SJSA1 (cell line): Measurements from ENCODE around the gene GPX4. TPM values are rescaled to one million over a fixed set of nuclear protein-coding genes. Genes with fewer than 3 reads are reported as not detected.

Experiments
- DNase-seq, 2 experiments: peaks; one replicate each; pipeline ENCODE4 v3.0.0-alpha.2; 2015 to 2020; ENCODE audit warnings: low spot score in 2 of 2, low read depth in 1 of 2
- H3K27ac ChIP-seq: fragments of 250-450 bp; sonication (Bioruptor Pico); 2 replicates; pipeline ENCODE4 v1.5.1; 2020; ENCODE audit warnings: mild to moderate bottlenecking, moderate library complexity
- H3K27me3 ChIP-seq: fragments of 250-450 bp; sonication (Bioruptor Pico); replicated peaks from 2 replicates; pipeline ENCODE4 v1.5.1; 2020; ENCODE audit warnings: mild to moderate bottlenecking, moderate library complexity
- H3K36me3 ChIP-seq: fragments of 250-450 bp; sonication (Bioruptor Pico); 2 replicates; pipeline ENCODE4 v1.5.1; 2020; ENCODE audit warnings: mild to moderate bottlenecking
- H3K4me1 ChIP-seq: fragments of 250-450 bp; sonication (Bioruptor Pico); replicated peaks from 2 replicates; pipeline ENCODE4 v1.6.1; 2021; ENCODE audit warnings: mild to moderate bottlenecking
- H3K4me3 ChIP-seq: fragments of 250-450 bp; sonication (Bioruptor Pico); 2 replicates; pipeline ENCODE4 v1.5.1; 2020; ENCODE audit warnings: mild to moderate bottlenecking
- H3K9me3 ChIP-seq: fragments of 250-450 bp; sonication (Bioruptor Pico); replicated peaks from 2 replicates; pipeline ENCODE4 v1.5.1; 2020; ENCODE audit warnings: mild to moderate bottlenecking
- total RNA-seq: library from RNA; depleted of rRNA; stranded (reverse); fragments of >200 nt; shearing (Covaris generic); gene quantifications from 2 replicates; pipeline ENCODE4 v1.2.3, GENCODE V29; 2014; rRNA removed

Gene GPX4, protein sequence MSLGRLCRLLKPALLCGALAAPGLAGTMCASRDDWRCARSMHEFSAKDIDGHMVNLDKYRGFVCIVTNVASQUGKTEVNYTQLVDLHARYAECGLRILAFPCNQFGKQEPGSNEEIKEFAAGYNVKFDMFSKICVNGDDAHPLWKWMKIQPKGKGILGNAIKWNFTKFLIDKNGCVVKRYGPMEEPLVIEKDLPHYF
- total RNA-seq = 387 and 449 TPM in 2 replicates

DNA sequence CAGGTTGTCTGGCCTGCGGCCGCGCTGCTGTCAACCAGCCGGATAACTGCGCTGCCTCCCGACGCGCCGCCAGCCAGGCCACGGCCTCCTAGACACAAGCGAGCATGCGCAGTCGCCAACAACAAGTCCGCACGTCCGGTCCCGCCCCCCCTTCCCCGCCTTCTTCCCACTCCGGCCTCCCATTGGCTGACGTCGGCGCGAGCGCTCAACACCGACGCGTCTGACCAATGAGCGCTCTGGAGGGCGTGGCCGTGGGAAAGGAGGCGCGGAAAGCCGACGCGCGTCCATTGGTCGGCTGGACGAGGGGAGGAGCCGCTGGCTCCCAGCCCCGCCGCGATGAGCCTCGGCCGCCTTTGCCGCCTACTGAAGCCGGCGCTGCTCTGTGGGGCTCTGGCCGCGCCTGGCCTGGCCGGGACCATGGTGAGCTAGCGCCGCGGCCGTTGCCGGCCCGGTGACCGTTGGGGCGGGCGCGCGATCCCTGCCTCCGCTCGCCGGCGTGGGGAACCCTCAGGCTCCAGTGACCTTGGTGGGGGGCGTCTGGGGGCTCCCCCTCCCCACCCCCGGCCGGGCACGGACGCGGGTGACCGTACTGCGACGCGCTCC, at the start of gene GPX4:
TSS of gene GPX4 (plus strand) at position 287 of the 603 bp plus-strand sequence. CDS start at position 337, 50 bp downstream.
- Histone ChIP-seq H3K9me3 (peaks cover 5% of the 10 kb centered on the region), H3K36me3 (peaks cover 35% of the 10 kb centered on the region), H3K4me3 (peak within 1 kb of the TSS; percentile 77), H3K27me3 (no peaks in the 10 kb centered on the region), H3K27ac (peak within 1 kb of the TSS; percentile 79), H3K4me1 (peaks cover 37% of the 10 kb centered on the region)
- peak; percentile 99 for DNase-seq

DNA sequence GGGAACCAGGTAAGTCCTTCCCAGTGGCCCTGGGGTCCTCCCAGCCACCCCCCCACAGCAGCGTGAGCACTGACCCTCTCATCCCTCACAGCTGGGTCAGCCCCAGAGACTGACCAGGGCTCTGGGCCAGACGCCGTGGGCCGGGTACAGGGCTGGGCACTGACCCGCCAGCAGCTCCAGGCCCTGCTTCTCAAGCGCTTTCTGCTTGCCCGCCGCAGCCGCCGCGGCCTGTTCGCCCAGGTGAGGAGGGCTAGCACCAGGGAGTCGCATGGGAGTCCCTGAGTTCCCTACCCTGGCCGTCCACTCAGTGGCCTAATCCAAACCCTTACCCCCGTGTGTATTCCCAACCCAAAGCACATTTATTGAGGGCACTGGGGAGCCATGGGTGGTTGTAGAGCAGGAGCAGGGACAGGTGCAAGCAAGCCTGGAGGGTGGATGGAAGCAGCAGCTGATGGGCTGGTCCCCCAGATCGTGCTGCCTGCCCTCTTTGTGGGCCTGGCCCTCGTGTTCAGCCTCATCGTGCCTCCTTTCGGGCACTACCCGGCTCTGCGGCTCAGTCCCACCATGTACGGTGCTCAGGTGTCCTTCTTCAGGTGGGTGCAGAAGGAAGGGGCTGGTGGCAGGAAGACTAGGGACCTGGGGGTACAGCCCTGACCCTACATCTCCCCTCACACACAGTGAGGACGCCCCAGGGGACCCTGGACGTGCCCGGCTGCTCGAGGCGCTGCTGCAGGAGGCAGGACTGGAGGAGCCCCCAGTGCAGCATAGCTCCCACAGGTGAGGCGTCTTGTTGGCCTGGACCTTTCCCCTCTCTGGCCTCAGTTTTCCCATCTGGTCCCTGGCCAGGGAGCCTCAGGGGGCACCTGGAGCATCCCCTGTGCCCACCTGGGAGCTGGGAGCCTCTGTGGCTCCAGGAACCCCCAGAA, 49.4 kb upstream of the GPX4 start:
- H3K4me1 ChIP-seq = no peaks in the 10 kb centered on the region
- no peaks in the 10 kb centered on the region for H3K36me3 ChIP-seq
- no peaks in the 10 kb centered on the region for H3K27me3 ChIP-seq
- no peaks in the 10 kb centered on the region for H3K9me3 ChIP-seq
- H3K4me3 ChIP-seq = no peak overlapping the region
- H3K27ac ChIP-seq = no peak overlapping the region
- DNase-seq = no peak

DNA sequence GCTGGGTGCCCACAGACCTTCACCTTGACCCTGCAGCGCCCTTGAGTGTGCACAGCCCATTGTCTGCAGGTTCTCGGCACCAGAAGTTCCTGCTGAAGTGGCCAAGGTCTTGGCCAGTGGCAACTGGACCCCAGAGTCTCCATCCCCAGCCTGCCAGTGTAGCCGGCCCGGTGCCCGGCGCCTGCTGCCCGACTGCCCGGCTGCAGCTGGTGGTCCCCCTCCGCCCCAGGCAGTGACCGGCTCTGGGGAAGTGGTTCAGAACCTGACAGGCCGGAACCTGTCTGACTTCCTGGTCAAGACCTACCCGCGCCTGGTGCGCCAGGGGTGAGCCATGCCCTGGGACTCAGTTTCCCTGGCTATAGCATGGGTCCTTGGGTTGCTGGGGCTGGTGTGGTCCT, 48.8 kb upstream of the GPX4 start:
- Histone ChIP-seq H3K4me1 (no peaks in the 10 kb centered on the region), H3K27ac (no peak overlapping the region), H3K9me3 (no peaks in the 10 kb centered on the region), H3K27me3 (no peaks in the 10 kb centered on the region), H3K4me3 (no peak overlapping the region), H3K36me3 (no peaks in the 10 kb centered on the region)
- no peak for DNase-seq

DNA sequence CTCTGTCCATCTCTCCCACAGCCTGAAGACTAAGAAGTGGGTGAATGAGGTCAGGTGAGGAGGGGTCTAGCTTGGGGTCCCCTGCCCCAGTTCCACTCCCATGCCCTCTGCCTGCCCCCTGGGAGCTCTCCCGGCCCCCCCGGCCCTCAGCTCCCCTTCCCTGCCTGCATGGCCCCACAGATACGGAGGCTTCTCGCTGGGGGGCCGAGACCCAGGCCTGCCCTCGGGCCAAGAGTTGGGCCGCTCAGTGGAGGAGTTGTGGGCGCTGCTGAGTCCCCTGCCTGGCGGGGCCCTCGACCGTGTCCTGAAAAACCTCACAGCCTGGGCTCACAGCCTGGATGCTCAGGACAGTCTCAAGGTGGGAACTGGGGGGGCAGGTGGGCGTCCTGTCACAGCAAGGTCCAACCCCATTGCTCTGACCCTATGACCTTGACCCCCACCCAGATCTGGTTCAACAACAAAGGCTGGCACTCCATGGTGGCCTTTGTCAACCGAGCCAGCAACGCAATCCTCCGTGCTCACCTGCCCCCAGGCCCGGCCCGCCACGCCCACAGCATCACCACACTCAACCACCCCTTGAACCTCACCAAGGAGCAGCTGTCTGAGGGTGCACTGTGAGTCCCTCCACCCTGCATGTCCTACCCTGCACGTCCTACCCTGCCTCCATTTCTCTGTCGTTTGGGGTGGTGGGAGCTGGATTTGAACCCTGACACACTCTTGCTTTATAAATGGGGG, 47.7 kb upstream of the GPX4 start:
- Histone ChIP-seq H3K4me1 (no peaks in the 10 kb centered on the region), H3K4me3 (no peak overlapping the region), H3K36me3 (no peaks in the 10 kb centered on the region), H3K9me3 (no peaks in the 10 kb centered on the region), H3K27me3 (no peaks in the 10 kb centered on the region), H3K27ac (no peak overlapping the region)
- DNase-seq = no peak

DNA sequence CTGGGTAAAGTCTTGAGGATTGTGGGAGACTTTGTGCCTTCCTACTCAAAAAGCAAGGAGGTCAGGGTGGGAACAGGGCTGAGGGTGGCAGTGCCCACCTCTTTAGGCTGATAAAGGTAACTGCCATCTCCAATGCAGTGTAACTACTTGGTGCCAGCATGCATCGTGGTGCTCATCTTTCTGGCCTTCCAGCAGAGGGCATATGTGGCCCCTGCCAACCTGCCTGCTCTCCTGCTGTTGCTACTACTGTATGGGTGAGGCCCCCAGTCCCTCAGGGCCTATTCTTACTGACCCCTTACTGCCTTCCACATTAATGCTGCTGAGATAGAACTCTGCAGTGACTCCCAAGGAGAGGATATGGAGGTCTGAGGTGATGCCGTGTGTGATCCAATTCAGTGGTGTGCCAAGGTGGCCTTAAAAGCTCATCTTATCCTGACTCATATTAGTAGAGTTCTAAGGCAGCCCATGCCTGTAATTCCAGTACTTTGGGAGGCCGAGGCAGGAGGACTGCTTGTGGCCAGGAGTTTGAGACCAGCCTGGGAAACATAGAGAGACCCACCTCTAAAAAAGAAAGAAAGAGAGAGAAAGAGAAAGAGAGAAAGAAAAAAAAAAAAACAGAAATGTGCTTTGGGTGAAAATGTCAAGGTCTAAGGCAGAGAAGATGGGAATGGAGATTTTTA, 46.5 kb upstream of the GPX4 start:
- H3K27me3 ChIP-seq = no peaks in the 10 kb centered on the region
- no peaks in the 10 kb centered on the region for H3K36me3 ChIP-seq
- no peak overlapping the region for H3K27ac ChIP-seq
- no peak overlapping the region for H3K4me3 ChIP-seq
- H3K4me1 ChIP-seq = no peaks in the 10 kb centered on the region
- no peaks in the 10 kb centered on the region for H3K9me3 ChIP-seq
- DNase-seq = peak in 1 of 2 experiments; percentile 42

DNA sequence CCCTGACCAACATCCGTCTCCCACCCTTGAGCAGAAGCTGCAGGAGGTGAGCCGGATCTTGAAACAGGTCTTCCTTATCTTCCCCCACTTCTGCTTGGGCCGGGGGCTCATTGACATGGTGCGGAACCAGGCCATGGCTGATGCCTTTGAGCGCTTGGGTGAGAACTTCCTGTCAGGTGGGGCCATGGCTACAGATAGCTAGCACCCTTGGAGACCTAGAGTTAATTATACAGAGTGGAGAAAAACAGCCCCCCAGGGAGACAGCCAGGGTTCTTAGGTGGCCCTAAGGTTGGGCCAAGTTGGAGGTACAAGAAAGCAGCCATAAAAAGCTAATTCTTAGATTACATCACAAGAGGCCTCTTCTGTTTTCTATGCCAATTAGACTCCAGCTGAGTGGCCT, 45.7 kb upstream of the GPX4 start:
- H3K36me3 ChIP-seq = no peaks in the 10 kb centered on the region
- H3K27me3 ChIP-seq = no peaks in the 10 kb centered on the region
- H3K4me1 ChIP-seq = no peaks in the 10 kb centered on the region
- no peak overlapping the region for H3K4me3 ChIP-seq
- H3K27ac ChIP-seq = no peak overlapping the region
- no peak for DNase-seq
- no peaks in the 10 kb centered on the region for H3K9me3 ChIP-seq

DNA sequence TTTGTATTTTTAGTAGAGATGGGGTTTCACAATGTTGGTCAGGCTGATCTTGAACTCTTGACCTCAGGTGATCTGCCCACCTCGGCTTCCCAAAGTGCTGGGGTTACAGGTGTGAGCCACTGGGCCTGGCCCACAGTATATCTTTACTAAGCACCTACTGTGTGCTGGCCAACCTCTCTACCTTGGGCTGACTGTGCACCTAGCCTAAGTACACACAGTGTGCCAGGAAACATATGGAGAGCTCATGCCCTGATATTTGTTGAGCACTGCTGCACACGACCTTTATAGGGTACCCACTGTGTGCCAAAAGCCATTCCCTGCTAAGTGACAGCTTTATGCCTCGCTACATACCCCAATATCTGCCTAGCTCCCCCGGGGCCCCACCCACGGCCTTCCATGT, 43.1 kb upstream of the GPX4 start:
- no peaks in the 10 kb centered on the region for H3K36me3 ChIP-seq
- no peak for DNase-seq
- no peak overlapping the region for H3K4me3 ChIP-seq
- 0 out of 2 replicates have a peak, but pooled peaks cover 7% of the 10 kb centered on the region for H3K27me3 ChIP-seq
- H3K9me3 ChIP-seq = no peaks in the 10 kb centered on the region
- H3K27ac ChIP-seq = no peak overlapping the region
- H3K4me1 ChIP-seq = peaks cover 12% of the 10 kb centered on the region

DNA sequence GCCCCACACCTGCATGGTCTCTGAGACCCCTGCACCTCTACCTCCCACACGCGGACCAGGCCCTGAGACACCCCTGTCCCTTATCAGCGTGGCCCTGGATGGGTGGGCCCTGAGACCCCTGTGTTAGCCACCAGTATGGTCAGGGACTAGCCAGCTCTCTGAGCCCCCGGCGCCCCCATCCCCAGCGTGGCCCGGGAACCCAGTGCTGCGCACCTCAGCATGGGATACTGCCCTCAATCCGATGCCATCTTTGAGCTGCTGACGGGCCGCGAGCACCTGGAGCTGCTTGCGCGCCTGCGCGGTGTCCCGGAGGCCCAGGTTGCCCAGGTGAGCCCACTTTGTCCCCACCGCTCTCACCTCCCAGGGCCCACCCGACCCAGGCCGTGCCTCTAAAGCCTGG, 41.8 kb upstream of the GPX4 start:
- H3K4me1 ChIP-seq = peaks cover 20% of the 10 kb centered on the region
- no peaks in the 10 kb centered on the region for H3K36me3 ChIP-seq
- no peaks in the 10 kb centered on the region for H3K9me3 ChIP-seq
- no peak overlapping the region for H3K4me3 ChIP-seq
- peaks cover 17% of the 10 kb centered on the region for H3K27me3 ChIP-seq
- no peak for DNase-seq
- H3K27ac ChIP-seq = no peak overlapping the region

DNA sequence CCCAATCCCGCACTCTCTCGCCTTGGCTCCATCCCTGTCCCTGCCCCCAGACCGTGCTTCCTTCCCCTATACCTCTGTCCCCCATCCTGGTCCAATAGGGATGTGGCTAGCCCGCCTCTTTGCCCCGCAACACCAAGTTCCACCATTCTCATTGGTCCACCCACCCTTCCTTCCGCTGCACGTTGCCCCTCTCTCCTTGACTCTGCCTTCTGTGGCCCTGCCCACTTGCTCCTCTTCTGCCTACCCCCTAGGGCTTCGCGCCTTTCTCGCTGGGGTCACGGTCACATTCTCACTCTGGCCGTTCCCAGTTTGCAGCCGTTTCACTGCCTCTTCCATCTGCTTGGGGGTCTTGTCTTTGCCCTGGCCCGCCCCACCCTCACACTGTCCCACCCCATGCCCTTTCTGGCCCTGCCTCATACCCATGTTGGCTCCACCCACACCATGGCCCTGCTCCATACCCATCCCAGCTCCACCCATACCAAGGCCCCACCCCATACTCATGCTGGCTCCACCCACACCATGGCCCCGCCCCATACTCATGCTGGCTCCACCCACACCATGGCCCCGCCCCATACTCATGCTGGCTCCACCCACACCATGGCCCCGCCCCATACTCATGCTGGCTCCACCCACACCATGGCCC, 41.3 kb upstream of the GPX4 start:
- H3K9me3 ChIP-seq = no peaks in the 10 kb centered on the region
- no peak for DNase-seq
- H3K4me1 ChIP-seq = peaks cover 25% of the 10 kb centered on the region
- H3K27ac ChIP-seq = no peak overlapping the region
- H3K36me3 ChIP-seq = no peaks in the 10 kb centered on the region
- H3K27me3 ChIP-seq = peaks cover 22% of the 10 kb centered on the region
- no peak overlapping the region for H3K4me3 ChIP-seq

DNA sequence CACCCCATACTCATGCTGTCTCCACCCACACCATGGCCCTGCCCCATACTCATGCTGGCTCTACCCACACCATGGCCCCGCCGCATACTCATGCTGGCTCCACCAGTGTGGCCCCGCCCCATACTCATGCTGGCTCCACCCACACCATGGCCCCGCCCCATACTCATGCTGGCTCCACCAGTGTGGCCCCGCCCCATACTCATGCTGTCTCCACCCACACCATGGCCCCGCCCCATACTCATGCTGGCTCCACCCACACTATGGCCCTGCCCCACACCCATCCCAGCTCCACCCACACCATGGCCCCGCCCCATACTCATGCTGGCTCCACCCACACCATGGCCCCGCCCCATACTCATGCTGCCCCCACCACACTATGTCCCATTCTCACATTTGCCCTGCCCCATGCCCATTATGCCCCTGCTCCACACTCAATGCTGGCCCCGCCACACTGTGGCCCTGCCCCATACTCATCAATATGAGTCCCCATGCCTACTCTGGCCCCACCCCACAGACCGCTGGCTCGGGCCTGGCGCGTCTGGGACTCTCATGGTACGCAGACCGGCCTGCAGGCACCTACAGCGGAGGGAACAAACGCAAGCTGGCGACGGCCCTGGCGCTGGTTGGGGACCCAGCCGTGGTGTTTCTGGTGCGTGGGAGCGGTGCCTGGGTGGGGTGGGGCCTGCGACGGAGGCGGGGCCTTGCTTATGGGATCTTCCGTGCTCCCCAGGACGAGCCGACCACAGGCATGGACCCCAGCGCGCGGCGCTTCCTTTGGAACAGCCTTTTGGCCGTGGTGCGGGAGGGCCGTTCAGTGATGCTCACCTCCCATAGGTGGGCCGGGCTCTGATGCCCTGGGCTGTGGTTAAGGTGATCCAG, 40.5 kb upstream of the GPX4 start:
- peaks cover 28% of the 10 kb centered on the region for H3K27me3 ChIP-seq
- no peaks in the 10 kb centered on the region for H3K9me3 ChIP-seq
- peaks cover 26% of the 10 kb centered on the region for H3K4me1 ChIP-seq
- H3K27ac ChIP-seq = no peak overlapping the region
- H3K36me3 ChIP-seq = no peaks in the 10 kb centered on the region
- H3K4me3 ChIP-seq = no peak overlapping the region
- DNase-seq = no peak

DNA sequence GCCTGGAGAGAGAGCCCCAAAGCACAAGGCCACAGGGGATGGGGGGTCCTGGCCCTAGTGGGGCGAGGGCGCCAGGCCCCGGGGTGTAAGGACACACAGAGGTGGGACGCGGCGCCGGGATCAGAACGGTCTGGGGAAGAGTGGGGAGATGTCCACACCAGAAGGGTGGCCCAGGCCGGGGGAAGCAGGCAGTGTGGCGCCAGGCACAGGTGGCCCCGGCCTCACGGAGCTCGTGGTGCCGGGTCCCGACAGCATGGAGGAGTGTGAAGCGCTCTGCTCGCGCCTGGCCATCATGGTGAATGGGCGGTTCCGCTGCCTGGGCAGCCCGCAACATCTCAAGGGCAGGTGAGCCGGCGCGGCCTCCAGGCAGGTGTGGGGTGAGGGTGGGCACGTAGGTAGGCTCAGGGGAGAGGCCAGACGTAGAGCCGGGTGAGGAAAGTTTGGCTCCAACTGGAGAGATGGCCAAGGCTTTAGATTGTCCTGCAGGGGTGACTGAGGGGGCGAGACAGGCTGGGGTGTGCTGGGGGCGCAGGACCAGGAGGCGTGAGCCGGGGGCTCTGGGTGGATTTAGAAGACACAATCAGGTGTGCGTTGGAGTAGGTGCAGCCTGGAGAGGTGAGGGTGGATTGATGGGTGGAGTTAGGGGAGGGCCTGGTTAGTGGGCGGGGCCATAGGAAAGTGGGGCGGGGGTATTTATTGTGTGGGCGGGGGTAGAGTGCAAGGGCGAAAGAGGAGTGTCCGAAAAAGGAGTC, 39.7 kb upstream of the GPX4 start:
- no peak overlapping the region for H3K27ac ChIP-seq
- no peaks in the 10 kb centered on the region for H3K9me3 ChIP-seq
- no peak overlapping the region for H3K4me3 ChIP-seq
- H3K4me1 ChIP-seq = peaks cover 26% of the 10 kb centered on the region
- no peak for DNase-seq
- H3K36me3 ChIP-seq = no peaks in the 10 kb centered on the region
- peaks cover 36% of the 10 kb centered on the region for H3K27me3 ChIP-seq
